ENCODE measurements around the gene MAST2.
A peak's percentile ranks its signal among the peaks of the same experiment; 100 is the strongest.
"Not testable (repeated sequence)": the region's sequence is repeated elsewhere in the genome, so short reads cannot be mapped to it uniquely, and the experiment has no call there.

Gene MAST2

DNA sequence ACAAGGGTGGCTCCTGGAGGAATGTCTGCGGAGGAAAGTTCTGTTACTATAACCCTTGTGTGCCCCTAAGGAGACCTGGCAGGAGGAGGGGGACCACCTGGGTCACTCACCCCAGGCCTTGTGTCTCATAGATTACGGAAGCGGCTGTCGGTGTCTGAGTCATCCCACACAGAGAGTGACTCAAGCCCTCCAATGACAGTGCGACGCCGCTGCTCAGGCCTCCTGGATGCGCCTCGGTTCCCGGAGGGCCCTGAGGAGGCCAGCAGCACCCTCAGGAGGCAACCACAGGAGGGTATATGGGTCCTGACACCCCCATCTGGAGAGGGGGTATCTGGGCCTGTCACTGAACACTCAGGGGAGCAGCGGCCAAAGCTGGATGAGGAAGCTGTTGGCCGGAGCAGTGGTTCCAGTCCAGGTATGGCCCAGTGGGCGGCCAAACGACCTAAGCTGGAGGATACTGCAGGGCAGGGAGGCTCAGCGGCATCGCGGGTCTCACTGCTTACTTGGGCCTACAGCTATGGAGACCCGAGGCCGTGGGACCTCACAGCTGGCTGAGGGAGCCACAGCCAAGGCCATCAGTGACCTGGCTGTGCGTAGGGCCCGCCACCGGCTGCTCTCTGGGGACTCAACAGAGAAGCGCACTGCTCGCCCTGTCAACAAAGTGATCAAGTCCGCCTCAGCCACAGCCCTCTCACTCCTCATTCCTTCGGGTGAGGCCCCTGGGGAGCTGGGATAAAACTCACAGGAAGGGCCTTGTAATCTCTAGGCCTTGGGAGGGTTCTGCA lies 227.7 kb downstream of the MAST2 start:
- no peak for DNase-seq

DNA sequence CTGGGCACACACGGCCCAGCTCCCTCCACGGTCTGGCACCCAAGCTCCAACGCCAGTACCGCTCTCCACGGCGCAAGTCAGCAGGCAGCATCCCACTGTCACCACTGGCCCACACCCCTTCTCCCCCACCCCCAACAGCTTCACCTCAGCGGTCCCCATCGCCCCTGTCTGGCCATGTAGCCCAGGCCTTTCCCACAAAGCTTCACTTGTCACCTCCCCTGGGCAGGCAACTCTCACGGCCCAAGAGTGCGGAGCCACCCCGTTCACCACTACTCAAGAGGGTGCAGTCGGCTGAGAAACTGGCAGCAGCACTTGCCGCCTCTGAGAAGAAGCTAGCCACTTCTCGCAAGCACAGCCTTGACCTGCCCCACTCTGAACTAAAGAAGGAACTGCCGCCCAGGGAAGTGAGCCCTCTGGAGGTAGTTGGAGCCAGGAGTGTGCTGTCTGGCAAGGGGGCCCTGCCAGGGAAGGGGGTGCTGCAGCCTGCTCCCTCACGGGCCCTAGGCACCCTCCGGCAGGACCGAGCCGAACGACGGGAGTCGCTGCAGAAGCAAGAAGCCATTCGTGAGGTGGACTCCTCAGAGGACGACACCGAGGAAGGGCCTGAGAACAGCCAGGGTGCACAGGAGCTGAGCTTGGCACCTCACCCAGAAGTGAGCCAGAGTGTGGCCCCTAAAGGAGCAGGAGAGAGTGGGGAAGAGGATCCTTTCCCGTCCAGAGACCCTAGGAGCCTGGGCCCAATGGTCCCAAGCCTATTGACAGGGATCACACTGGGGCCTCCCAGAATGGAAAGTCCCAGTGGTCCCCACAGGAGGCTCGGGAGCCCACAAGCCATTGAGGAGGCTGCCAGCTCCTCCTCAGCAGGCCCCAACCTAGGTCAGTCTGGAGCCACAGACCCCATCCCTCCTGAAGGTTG lies 231.4 kb downstream of the MAST2 start:
- DNase-seq: no peak

- peak; percentile 92 for DNase-seq
These were observed 233.8 kb downstream of the MAST2 start for GRCh38 chr1:46036894-46037839.

DNA sequence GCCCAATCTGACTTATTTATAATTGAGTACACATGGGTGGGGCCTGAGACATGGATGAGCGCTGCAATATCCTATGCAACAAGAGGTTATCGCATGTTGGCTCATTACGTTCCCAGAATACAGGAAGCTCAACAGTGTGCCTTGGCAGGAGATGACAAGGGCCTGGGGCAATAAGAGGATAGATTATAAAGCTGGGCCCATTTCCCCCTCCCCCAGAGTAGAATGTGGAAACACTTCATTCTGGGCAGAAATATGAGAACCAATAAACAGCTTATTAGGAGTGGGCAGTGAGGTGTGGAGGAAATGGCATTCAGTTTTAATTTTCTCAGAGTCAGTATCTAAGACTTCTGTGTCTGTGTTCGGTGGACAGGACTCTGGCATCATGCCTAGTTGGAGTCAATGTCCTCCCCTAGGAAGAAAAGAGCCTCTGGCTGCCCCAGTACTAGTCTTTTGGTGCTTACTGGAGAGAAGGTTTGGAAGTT lies 236.2 kb downstream of the MAST2 start:
- no peak for DNase-seq

- no peak for DNase-seq
These were observed 238.1 kb downstream of the MAST2 start for GRCh38 chr1:46041551-46041950.

DNA sequence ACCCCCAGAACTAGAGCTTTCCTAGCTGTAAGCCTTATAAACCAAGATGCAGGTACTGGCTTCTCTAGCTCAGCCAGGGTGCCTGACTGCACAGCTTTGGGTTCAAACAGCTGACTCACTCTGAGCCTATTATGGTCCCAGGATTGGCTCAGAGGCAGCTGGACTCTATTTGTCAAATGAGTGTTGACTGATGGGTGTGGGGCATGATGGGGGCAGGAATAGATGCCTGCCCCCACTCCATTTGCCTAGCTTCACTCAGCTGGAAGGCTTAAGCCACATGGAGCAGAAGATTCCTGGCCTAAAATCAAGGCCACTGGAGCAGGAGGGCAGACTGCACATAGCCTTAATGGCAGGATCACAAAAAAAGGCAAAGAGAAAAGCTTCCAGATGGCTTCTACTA lies 238.6 kb downstream of the MAST2 start:
- DNase-seq: no peak

- peak; percentile 67 for DNase-seq
These were observed 240.1 kb downstream of the MAST2 start for GRCh38 chr1:46043458-46044017.

- no peak for DNase-seq
These were observed 240.7 kb downstream of the MAST2 start for GRCh38 chr1:46044116-46044515.

DNA sequence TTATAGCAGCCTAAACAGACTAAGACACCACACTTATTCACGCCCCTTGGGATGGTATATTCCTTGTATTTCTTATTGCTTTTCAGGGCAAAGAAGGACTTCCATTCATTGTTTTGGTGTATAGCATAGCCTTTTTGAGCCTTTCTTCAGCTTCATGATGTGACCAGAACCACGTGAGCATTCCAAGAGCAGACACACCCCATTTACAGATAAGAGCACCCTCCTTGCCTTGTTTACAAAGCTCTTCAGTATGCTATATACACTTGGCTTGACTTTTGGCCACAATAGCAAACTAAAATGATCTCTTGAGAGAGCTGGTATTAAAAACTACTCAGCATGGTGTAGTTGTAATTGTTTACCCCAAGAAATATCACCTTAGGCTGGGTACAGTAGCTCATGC lies 250.3 kb downstream of the MAST2 start:
- peak; percentile 68 for DNase-seq

GRCh38 chr1:46056325-46056724 lies 252.9 kb downstream of the MAST2 start:
- DNase-seq: no peak

GRCh38 chr1:46057215-46057614 lies 253.8 kb downstream of the MAST2 start:
- not testable (repeated sequence) for DNase-seq

- DNase-seq: no peak
These were observed 254.4 kb downstream of the MAST2 start for GRCh38 chr1:46057781-46058180.

DNA sequence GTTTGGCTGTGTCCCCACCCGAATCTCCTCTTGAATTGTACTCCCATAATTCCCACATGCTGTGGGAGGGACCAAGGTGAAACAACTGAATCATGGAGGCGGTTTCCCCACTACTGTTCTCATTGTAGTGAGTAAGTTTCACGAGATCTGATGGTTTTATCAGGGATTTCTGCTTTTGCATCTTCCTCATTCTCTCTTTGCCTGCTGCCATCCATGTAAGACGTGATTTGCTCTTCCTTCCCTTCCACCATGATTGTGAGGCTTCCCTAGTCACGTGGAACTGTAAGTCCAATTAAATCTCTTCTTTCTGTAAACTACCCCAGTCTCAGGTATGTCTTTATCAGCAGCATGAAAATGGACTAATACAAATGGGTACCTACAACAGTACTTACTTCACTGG lies 255.5 kb downstream of the MAST2 start:
- DNase-seq: no peak

DNA sequence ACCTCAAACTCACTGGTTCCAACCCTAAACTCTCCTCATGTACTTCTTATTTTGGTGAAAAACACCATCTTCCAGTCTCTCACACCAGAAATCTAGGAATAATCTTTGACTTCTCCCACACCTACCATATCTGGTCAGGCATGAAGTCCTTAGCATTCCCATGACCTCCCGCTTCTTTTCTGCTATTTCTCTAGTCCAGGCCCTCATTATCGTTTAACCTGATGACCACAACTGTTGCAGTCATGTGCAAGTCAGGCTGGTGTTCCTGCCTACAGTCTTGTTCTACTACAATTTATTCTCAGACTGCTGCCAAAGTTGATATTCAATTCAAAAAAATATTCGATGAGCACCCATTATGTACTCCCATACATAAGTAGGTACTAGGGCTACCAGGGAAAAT lies 257.7 kb downstream of the MAST2 start:
- DNase-seq: no peak

- peak; percentile 13 for DNase-seq
These were observed 259.4 kb downstream of the MAST2 start for GRCh38 chr1:46062651-46063319.

DNA sequence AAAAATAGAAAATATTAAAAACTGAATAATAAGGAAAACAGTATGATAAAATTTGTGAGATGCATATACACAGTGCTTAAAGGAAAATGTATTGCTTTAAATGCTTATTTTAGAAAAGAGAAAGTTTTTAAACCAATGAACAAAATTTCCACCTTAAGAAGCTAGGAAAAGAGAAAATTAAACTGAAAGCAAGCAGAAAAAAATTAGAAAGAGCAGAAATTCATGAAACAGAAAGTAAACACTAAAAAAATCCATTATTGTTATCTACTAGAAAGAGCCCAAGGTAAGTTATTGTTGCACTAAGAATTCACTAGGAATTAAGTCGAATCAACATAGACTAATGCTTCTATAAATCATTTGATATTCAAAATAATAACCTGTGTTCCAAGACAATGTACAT lies 261.3 kb downstream of the MAST2 start:
- no peak for DNase-seq

DNA sequence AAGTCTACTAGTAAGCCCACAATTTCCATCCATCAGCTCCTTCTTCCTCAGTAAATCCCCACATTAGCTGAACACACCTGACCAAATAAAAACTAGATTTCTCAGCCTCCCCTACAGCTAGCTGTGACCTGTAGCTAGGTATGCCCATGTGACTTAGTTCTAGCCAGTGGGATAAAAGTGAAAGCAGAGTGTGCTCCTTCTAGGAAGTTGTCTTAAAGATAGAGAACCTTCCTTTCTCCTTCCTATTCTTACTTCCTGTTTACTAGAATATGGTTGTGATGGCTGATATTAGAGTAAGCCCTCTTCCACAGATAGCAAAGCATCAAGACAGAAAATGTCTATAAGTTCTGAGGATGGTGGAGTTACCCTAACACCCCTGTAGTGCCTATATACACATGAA lies 262.0 kb downstream of the MAST2 start:
- DNase-seq: peak; percentile 25

- no peak for DNase-seq
These were observed 264.2 kb downstream of the MAST2 start for GRCh38 chr1:46067652-46068051.

- DNase-seq: no peak
These were observed 265.1 kb downstream of the MAST2 start for GRCh38 chr1:46068525-46068924.

DNA sequence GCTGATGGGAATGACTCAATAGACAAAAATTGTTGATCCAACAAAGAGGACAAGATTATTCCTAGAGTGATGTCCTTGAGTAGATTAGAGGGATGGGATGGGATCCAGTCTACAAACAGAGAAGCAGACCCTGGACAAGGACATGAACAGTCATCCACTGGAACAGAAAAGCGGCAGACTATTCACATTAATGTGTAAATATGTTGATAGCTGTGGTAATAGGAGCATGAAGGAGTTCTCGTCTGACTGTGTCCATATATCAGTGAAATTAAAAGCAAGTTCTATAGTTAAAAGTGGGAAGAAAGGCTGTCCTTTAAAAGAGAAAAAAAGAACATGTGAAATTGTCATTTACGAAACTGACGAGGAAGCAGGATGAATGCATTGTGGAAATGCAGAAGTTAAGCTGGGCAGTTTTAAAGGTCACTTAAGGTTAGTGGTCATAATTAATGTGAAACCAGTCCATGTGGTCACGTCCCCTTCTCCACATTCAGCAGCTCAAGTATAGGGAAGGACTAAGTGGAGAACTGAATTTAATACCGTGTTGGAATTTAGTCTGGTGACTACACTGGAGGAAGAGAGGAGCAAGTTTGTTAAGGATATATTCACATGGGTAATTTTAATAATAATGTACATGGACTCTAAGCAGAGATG lies 266.9 kb downstream of the MAST2 start:
- no peak for DNase-seq

GRCh38 chr1:46072975-46073374 lies 269.6 kb downstream of the MAST2 start:
- DNase-seq: no peak
